NCI-H510A treated with DMSO at 0.1 percent for 48 hours (cell line): ENCODE data around the gene GNAI1.

Source experiments
- DNase-seq: peaks from one replicate; lab custom pipeline; 2025; lab: John Stamatoyannopoulos, UW

GNAI1 gene

DNA sequence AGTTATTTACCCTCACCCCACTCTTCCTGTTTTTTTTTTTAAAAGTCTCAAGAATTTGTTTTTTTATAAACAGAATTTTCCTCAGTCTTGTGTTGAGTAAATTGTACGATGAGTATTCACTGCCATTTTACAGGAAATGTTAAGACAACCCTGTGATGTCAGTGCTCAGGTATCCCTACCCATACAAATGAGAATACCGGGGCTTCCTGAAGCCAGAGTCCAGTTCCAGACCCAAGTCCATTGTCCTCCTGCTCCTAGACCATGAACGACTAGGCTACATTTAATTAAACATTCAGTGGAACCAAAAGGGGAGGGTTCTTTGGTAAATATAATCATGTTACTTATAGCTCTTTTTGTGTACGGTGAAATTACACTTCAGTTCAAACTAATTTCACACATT, 79.2 kb downstream of the GNAI1 start:
- DNase-seq = no peak

DNA sequence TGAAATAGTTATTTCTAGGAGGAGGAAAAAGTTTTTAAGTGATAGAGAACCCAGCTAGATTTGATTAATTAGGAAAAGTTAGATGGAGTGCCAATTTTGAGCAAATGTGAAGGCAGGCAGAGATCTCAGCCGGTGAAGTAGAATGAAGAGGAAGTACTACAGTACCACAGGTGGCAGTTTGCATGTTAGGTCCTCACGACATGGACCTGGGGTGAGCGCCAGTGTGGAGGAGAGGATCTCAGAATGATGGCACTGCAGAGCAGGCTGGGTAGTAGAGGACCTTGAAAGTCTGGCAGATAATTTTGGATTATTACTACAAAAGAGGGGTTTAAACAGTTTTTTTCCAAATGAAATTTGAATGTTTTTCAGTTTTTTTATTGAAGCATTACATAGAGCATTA, 81.1 kb downstream of the GNAI1 start:
- DNase-seq = no peak

DNA sequence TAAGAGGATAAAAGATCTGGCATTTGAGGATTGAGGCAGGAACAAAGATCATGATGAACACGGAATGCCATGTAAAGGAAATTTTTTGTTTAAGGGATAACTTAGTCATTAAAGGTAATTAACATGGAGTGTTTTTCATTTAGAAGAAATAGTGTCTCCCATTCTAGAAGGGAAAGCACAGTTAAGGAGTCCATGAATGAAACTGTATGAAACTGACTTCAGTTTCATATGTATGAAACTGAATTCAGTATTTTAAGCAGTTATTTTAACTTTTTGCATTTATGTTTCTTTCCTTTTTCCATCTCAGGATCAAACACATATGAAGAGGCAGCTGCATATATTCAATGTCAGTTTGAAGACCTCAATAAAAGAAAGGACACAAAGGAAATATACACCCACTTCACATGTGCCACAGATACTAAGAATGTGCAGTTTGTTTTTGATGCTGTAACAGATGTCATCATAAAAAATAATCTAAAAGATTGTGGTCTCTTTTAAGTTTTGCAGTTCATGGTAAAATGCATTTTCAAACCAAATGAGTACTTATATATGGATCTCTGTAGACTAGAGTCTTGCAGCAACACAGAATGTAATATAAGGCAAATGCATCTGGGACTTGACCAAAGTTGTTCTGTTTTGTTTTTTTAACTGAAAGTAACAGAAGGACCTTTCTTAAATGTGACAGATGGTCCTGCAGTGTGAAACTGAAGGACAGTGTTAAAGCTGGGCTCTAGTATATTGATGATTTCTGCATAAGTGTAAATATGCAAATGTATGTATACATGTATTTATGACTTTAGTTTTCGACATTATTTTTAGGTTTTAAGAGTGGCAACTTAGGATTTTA, 82.6 kb downstream of the GNAI1 start:
- DNase-seq = no peak

DNA sequence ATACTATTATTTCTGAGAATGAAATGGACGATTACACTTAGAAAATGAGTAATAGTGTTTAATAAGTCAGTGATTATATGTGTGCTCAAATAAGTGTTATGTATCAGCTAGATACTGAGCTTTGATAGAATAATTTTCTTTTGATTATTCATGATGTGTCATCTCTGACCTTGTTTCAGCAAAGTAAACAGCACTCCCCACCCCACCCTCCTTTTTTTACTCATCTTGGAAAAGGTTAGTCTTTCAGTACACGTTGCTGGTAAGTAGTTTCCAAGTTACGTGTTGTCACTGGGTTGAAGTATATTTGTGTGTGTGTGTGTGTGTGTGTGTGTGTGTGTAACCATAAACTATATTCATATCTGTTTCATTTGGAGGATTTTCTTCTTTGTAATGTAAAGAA, 84.1 kb downstream of the GNAI1 start:
- DNase-seq = no peak

DNA sequence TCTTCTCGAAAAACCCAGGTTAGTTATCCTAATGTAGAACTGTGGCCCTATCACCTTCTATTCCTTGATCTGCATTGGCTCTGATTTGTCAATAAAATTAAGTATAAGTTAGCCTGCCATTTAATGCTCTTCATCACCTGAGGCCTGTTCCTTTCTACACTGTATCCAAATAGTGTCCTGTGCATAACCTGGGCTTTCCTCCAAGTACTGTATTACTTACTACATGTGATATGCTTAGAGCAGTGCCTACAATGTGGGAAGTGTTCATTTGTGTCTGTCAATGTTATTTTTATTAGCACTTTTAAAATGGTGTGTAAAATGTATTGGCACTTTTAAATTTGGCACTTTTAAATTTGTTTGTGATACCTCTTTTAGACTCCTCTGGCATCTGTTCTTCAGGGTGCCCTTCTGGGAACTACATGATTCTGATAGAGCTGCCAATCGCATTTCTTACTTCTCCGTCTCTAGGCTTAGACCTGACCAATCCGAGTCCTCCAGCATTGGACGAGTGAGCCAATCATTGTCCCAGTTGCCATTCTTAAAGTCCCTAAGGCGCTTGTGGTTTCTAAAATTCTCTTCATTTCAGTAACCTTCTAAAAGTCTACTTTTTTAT, 85.5 kb downstream of the GNAI1 start:
- DNase-seq = no peak

DNA sequence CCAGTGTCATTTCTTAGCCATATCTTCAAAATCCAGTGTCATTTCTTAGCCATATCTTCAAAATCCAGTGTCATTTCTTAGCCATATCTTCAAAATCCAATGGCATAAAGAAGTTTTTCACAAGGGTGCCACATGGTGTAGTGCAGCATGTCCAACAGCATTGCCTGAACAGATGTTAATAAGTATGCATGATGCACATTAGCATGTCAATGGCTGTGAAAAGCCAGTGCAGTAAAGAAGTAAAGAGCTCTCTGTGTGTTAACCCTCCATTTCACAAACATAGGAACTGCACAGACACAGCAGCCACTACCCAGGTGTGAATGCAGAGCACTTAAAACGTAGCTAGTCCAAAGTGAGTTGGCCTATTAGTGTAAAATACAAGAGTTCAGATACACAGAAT, 89.8 kb downstream of the GNAI1 start:
- DNase-seq = no peak

DNA sequence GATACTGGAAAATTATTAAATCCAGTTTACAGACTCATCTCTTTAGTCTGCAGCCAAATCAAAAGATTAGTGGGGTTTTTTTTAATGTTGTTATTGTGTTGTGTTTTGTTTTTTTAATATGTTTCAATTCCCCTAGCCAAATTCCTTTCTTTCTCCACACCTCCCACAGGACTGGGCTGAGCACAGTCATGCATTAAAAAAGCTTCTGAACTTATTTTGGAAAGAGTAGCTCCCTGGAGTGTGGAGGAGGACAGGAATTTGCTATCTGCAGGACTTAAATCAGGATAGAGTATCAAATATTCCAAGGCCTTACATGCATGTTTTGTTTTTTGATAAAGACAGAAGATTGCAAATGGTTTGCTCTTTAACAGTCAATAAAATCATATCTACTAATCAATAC, 90.7 kb downstream of the GNAI1 start:
- no peak for DNase-seq

DNA sequence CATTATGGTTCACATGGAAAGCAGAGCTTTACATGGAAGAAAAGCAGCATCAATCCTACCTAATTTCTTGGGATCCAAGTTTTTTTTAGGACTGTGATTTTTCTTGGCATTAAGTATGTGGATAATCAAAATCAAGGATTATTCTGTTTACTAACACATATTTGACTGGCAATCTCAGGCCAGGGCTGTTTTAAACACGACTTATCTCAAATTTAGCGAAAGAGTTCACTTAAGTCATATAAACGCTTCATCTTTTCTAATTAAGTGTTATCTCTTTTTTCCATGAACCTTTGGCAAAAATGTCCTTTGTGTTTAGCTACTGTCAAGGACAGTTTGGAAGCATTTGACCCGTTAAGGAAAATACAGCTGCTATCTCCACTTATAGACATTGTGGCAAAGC, 92.0 kb downstream of the GNAI1 start:
- DNase-seq = no peak

DNA sequence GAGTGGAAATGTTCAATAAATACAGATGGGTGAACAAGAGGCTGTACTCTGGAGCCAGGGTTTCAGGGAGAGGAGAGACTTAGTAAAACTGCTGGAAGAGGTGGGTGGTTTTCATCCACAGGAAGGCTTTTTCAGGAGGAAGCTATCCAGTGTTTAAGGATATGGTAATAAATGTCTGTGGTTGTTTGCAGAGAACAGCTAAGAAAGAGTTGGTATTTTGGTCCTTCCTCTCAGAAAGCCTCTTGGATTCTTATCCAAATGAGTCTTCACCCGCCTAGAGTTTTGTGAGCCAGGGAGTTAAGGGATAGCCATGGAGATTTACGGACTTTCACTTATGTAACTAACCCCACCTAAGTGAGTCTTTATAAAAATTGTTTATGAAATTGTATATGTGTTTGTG, 95.7 kb downstream of the GNAI1 start:
- no peak for DNase-seq

DNA sequence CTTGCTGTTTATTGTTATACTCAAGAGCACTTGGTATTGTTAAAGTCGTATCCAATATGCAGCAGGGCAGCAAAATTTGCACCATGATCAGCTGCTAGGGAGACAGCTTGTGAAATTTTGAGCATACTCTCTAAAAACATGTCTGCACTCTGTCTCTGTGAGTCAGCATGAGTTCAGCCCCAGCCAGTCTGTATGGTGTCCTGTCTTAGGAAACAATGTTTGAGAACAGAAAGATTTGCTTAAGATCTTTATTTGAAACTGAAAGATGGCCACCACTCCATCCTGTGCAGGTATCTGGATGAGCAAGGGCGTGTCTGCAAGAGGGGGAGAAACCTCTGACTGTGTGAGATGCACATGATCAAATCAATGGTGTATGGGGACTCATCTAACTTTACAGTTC, 97.1 kb downstream of the GNAI1 start:
- no peak for DNase-seq

DNA sequence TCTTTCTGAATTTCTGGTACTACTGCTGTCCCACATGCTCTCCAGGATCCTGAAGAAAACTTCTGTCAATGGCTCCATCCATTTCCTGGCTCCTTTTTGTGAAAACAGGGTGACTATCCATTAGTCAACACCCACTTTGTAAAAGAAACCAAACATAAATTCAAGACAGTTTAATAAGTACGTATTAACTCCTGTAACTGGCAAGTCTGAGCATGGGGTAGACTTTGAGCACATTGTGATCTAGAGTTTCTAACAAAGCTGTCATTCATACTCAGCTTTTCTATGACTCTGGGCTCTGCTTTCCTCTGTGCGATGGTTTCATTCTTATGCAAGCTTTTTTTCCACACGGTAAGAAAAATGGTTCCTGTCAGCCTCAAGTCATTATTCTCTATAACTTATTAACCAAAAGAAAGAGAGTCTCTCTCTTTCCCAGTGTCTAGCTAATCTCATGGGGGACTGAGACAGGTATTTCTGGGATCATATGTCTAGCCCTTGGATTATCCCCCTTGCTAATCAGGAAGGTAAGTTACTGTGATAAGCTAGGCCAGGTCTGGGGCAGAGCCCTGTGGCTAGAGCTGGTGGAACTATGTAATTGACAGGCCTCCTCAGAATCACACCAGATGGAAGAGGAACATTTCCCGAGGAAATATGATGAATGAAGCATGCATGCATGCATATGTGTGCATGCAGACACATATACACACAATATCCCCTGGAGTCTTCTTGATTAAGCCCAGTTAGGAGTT, 98.5 kb downstream of the GNAI1 start:
- no peak for DNase-seq

DNA sequence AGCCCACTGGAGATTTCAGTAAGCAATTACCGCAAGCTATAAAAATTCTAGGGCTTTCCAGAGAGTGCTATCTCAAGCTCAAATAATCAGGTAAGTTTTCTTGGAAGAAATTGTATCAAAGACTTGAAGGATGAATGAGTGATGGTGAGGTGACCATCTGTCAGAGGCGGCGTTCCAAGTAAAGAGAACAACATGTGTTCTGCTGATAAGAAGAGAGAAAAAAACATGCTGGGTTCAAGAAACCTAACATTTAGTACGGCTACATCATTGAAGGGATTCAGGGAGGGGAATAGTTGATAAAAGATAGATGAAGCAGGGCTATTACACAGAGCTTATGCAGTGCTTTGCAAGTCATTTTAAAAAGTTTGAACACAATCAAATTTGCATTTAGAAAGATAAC, 100.7 kb downstream of the GNAI1 start:
- no peak for DNase-seq

DNA sequence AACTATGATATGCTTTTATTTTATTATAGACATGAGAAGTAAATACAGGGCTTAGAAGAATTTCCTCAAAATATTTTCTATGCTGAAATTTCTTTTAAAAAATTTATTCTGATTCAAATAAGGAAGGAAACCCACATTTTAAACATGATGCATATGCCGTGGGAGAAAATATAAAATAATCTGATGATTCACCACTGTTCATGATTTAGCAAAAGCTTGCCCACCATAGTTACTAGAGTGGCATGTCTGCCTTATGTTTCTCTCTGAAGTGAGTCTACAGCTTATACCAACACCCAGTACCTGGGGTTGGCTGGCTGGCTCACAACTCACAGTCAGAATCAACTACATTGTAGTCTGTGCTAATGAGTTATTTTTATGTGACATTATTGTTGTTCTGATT, 102.0 kb downstream of the GNAI1 start:
- DNase-seq = no peak

DNA sequence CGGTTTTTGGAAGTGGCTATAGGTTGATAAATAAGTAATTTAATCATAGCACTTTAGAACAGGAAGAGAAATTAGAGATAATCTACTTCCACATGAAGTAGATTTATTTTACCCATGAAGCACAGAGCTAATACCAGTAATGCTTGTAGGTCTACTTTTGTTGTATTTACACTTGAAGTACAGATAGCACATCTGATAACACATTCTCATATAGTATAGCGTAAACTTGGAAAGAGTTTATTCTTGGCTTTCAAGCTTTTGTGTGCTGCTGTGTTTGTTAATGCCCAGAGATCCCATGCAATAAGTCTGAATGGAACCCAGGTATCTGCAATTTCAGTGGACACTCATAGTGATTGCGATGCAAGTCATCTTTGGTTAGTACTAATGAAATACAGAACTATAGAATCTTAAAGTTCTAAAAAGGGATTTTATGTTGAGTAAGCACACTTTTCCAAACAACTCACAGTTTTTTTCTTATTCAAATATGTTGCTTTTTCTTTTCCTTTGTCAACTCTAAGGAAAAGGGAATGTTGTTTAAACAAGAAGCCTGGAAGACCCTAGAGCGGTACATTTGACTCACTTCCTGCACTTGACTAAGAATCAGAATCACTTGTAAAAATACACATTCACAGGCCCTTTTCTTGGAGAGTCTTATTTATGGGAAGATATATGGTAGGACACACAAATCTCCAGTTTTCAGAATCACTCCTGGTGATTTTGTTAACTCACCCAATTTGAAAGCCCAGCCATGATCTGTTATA, 105.8 kb downstream of the GNAI1 start:
- DNase-seq = no peak

DNA sequence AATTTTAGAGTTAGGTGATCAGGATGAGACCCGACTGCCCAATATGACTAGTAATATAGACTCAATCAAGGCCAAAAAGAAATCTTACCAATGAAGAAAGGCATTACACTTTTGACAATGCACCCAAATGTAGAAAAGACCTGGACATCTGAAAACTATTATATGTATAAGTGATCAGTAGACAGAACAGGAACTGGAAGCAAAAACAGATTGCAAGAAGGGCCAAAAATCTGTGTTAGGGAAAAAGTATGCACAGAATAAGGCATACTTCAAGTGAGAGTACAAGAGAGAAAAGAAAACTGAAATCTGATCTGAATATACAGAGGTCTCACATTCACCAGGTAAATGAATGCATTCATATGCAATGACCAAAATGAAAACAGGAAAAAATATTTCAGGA, 107.0 kb downstream of the GNAI1 start:
- no peak for DNase-seq

DNA sequence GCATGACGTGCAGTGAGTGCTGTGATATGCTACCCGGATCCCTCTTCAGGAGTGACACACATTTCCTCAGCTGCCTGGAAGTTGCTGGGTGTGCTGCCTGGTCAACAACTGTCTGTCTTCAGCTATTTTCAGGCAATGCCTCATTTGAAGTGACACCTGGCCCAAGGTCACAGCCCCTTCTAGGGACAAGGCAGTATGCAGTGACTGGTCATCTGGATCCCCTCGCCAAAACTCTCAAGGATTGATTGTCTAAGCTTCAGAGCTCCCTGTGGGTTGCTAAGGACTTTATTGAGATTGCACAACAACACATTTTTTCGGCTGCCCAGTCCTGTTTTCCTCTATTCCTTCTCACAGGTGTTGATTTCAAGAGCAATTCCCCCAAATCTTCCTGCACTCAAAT, 108.8 kb downstream of the GNAI1 start:
- no peak for DNase-seq

DNA sequence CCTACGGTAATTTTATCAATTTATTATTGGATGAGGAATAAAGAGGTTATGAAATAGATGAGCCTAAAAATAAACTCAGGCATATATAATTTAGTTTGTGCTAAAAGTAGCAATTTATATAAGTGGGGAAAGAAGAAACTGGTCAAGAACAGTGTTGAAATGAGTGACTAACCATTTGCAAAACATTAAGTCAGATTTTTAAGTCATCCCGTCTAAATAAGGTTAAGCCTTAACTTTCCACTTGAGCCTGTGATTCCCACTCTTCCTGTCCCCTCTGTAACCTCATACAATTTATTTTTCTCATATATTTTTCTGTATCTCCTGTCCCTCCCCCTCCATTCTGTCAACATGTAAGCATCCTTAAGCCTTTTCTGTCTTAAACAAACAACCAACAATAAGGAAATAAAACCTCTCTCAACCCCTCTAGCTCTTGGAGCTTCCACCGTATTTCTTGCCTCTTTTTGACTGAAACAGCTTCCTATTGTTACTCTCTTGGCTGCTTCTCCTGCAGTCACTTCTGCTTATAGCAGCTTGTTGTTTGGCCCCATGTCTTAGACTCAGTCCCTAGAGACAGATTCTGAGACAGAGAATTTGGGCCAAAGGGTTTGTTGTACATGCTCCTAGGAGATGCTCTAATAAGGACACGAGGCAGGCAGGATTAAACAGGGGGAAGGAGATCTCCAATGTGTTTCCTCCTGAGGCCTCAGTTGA, 109.7 kb downstream of the GNAI1 start:
- DNase-seq = no peak

DNA sequence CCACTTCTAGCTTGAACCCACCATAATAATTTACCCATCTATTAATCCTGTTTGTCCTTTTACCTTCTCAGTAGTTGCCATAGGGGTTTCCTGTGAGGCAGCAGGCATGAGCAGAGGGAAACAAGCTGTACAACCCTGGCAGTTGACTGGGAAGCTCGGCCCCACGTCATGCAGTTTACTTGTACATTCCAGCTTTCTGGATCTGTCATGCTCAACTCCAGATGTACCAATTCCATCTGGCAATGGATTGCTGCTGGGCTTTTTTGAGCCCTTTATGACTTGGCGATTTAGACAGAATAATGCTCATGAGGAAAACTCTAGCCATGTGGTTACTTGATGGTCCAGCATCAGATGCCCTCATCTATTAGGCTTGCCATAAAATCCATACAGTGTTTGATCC, 112.5 kb downstream of the GNAI1 start:
- DNase-seq = no peak

DNA sequence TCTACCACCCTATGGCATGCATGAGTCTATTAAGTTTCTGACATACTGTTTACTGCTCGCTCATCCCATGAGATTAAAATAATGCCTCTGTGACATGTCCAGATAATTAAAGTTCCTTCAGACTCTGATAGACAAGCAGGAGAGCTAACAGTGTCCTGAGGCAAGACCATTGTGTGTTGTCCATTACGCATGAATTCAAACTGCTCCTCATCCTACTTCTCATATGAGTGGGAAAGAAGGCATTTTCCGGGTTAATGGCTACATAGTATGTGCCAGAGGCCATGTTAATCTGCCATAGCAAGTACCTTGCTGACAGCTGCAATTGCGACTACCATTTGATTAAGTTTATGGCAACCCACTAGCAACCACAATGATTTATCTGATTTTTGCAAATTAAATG, 113.3 kb downstream of the GNAI1 start:
- DNase-seq = no peak

DNA sequence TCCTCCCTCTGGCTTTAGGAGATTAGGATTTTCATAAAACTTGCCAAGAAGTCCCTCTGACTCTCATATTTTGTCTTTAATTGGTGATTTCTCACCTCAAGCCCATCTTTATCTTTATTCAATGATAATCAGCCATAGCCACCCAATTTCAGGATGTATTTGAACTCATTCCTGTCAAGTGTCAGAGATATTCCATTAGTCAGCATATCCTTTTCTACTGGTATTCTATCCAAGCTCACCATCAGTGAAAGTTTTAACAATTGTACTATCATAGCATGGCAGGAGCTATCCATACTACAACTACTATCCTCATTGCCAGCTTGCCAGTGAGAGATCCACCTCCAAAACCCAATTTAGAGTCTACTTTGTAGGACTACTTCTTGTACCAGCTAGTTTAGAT, 114.6 kb downstream of the GNAI1 start:
- no peak for DNase-seq

DNA sequence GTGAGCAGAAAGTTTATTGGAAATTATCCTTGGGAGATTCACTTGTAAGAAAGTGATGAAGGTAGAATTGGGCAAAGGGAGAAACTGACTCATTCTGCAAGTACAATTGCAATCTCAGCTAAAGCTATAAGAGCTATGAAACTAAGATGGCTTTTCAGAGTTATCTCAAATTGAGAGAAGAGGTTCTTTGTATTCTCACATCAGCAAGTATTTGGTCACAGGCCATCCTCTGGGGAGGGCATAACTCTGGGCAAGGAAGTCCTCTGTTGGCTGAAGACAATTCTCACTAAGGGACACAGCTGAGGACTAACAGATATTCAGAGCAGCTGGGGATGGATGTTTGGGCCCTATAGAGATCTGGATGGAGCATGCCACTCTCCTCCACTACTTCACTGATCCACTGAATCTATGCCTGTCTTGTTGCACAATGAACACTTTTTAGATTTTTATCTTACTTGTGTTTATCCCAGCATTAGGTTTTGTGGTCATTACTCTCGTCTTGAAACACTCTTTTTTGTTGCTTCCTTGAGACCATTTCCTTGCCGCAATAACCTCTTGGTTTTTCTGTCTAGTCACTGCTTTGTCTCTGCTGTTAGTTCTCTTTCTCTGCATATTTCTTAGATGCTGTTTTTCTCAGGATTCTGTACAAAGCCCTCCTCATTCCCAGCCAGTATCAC, 115.1 kb downstream of the GNAI1 start:
- DNase-seq = no peak
